ENCODE measurements around the gene H2BK1. TPM values are rescaled to one million over a fixed set of nuclear protein-coding genes. Genes with fewer than 3 reads are reported as not detected.

Gene H2BK1
- total and polyA plus RNA-seq, 2 of the 13 experiments (the other 11 are each of a cell fraction or from before 2014, with no cell fraction given): not detected

DNA sequence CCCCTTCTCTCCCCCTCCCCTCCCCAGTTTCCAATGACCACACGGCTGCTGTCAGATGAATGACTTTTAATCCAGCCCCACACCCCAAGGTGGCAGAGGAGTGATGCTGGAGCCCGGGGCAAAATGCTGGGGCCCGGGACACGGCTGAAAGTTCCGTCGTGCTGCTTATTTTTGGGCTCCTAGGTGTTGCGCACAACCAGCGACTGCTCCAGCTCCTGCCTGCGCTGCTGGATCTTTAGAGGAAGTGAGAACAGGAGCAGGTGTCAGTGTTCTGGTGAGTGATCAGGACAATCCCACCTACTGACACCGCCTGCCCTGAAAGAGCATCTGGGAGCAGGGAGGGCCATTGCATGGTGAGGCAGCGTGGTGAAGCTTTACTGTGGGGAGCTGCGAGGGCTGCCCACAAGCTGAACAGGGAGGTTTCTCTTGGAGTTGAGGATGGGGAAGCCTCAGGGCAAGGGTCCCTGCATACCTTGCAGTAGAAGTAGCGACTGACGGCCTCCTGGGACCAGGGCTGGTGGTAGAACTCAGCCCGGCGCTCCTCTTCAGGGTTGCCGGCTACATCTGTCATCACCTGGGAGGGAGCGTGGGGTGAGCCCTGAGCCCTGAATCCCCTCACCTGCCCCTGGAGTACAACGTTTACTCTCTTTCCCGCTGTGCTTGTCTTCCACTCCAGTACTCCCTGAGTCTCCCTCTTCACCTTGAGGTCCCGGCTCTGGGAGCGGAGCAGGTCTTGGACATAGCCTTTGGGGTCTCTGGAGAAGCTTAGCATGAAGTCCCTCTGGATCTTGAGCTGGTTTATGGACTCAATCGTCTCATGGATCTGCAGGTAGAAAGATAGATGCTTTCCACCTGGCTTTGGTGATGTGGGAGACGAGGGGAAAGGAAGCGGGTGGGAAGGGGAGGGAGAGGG is 28.9 kb upstream of the H2BK1 start:
- Histone ChIP-seq H3K4me2 (ENCODE audit: low read depth, low read length) (no peak overlapping the region), H4K20me1 (ENCODE audit: insufficient read depth, low read length) (peaks cover 3% of the 10 kb centered on the region; the same call in 1 of the 2 replicates), H3K4me1 (ENCODE audit: insufficient read depth, low read length) (peaks cover 35% of the 10 kb centered on the region), H3K27me3 (ENCODE audit: control insufficient read depth in 1 of 2, insufficient read depth in 2 of 2, low read length in 2 of 2) (no peaks in the 10 kb centered on the region), H2AFZ (ENCODE audit: low read length) (no peak overlapping the region), H3K36me3 (replicated peaks in 1 of 2; ENCODE audit: control insufficient read depth in 1 of 2, insufficient read depth in 2 of 2, low read length in 2 of 2) (peaks cover 6 to 31% of the 10 kb centered on the region in 2 experiments; a peak in 4 of 5 replicates), H3K4me3 (replicated peaks in 1 of 3; ENCODE audit: insufficient read depth in 1 of 3, low read depth in 2 of 3, low read length in 3 of 3) (no peak overlapping the region), H3K79me2 (ENCODE audit: insufficient read depth, low read length) (peaks cover 5% of the 10 kb centered on the region), H3K9me3 (ENCODE audit: low read length) (no peaks in the 10 kb centered on the region), H3K9ac (ENCODE audit: insufficient read depth, low read depth, low read length) (no peak overlapping the region), H3K27ac (ENCODE audit: extremely low read length, insufficient read depth, low read length) (no peak overlapping the region)
- in situ Hi-C loops (cut with HindIII; ENCODE audit: extremely low pct_ligation_motif_present, low pct_unique_long_range_greater_than_20kb) (no loop called here), intact Hi-C loops (cut with micrococcal nuclease; ENCODE audit: unreplicated experiment) (no loop called here)
- CTCF ChIA-PET (ENCODE audit: low intra/inter-chr PET ratio, low total read pairs): no interaction called here
- WGBS (ENCODE audit: low lambda C conversion rate): 93% methylated on average over 16 of the region's 25 CpGs
- no peak for FAIRE-seq
- DNase-seq (ENCODE audit: low spot score): no peak
- BruUV-seq (replicated peaks): no TSS peak
- POLR2A ChIA-PET: interaction anchor here (0.6 kb wide), 1 partner anchor 19 kb away, joined by 5 read pairs; no protein-coding TSS in a partner anchor
- no peak for ATAC-seq
- TF ChIP-seq, protein P1, sequence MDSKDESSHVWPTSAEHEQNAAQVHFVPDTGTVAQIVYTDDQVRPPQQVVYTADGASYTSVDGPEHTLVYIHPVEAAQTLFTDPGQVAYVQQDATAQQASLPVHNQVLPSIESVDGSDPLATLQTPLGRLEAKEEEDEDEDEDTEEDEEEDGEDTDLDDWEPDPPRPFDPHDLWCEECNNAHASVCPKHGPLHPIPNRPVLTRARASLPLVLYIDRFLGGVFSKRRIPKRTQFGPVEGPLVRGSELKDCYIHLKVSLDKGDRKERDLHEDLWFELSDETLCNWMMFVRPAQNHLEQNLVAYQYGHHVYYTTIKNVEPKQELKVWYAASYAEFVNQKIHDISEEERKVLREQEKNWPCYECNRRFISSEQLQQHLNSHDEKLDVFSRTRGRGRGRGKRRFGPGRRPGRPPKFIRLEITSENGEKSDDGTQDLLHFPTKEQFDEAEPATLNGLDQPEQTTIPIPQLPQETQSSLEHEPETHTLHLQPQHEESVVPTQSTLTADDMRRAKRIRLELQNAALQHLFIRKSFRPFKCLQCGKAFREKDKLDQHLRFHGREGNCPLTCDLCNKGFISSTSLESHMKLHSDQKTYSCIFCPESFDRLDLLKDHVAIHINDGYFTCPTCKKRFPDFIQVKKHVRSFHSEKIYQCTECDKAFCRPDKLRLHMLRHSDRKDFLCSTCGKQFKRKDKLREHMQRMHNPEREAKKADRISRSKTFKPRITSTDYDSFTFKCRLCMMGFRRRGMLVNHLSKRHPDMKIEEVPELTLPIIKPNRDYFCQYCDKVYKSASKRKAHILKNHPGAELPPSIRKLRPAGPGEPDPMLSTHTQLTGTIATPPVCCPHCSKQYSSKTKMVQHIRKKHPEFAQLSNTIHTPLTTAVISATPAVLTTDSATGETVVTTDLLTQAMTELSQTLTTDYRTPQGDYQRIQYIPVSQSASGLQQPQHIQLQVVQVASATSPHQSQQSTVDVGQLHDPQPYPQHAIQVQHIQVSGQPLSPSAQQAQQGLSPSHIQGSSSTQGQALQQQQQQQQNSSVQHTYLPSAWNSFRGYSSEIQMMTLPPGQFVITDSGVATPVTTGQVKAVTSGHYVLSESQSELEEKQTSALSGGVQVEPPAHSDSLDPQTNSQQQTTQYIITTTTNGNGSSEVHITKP (CRISPR knock-in tag; IDR thresholded peaks at IDR 0.05; ENCODE audit: low read depth): no peak
- TF ChIP-seq JDP2 (CRISPR knock-in tag; IDR thresholded peaks at IDR 0.05; ENCODE audit: borderline replicate concordance) (no peak), SALL2 (CRISPR knock-in tag; IDR thresholded peaks at IDR 0.05) (no peak), SNAI1 (CRISPR knock-in tag; IDR thresholded peaks at IDR 0.05; ENCODE audit: borderline replicate concordance) (no peak), ZSCAN29 (CRISPR knock-in tag; conservative IDR thresholded peaks at IDR 0.05) (no peak), ZFYVE20 (CRISPR knock-in tag; IDR thresholded peaks at IDR 0.05; ENCODE audit: borderline replicate concordance, low read depth) (no peak)
- TF ChIP-seq, protein P2, sequence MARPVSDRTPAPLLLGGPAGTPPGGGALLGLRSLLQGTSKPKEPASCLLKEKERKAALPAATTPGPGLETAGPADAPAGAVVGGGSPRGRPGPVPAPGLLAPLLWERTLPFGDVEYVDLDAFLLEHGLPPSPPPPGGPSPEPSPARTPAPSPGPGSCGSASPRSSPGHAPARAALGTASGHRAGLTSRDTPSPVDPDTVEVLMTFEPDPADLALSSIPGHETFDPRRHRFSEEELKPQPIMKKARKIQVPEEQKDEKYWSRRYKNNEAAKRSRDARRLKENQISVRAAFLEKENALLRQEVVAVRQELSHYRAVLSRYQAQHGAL (CRISPR knock-in tag; IDR thresholded peaks at IDR 0.05; ENCODE audit: not compliant biosample characterization): no peak
- TF ChIP-seq, protein P3, sequence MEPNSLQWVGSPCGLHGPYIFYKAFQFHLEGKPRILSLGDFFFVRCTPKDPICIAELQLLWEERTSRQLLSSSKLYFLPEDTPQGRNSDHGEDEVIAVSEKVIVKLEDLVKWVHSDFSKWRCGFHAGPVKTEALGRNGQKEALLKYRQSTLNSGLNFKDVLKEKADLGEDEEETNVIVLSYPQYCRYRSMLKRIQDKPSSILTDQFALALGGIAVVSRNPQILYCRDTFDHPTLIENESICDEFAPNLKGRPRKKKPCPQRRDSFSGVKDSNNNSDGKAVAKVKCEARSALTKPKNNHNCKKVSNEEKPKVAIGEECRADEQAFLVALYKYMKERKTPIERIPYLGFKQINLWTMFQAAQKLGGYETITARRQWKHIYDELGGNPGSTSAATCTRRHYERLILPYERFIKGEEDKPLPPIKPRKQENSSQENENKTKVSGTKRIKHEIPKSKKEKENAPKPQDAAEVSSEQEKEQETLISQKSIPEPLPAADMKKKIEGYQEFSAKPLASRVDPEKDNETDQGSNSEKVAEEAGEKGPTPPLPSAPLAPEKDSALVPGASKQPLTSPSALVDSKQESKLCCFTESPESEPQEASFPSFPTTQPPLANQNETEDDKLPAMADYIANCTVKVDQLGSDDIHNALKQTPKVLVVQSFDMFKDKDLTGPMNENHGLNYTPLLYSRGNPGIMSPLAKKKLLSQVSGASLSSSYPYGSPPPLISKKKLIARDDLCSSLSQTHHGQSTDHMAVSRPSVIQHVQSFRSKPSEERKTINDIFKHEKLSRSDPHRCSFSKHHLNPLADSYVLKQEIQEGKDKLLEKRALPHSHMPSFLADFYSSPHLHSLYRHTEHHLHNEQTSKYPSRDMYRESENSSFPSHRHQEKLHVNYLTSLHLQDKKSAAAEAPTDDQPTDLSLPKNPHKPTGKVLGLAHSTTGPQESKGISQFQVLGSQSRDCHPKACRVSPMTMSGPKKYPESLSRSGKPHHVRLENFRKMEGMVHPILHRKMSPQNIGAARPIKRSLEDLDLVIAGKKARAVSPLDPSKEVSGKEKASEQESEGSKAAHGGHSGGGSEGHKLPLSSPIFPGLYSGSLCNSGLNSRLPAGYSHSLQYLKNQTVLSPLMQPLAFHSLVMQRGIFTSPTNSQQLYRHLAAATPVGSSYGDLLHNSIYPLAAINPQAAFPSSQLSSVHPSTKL (CRISPR knock-in tag; IDR thresholded peaks at IDR 0.05): no peak
- TF ChIP-seq, protein P4, sequence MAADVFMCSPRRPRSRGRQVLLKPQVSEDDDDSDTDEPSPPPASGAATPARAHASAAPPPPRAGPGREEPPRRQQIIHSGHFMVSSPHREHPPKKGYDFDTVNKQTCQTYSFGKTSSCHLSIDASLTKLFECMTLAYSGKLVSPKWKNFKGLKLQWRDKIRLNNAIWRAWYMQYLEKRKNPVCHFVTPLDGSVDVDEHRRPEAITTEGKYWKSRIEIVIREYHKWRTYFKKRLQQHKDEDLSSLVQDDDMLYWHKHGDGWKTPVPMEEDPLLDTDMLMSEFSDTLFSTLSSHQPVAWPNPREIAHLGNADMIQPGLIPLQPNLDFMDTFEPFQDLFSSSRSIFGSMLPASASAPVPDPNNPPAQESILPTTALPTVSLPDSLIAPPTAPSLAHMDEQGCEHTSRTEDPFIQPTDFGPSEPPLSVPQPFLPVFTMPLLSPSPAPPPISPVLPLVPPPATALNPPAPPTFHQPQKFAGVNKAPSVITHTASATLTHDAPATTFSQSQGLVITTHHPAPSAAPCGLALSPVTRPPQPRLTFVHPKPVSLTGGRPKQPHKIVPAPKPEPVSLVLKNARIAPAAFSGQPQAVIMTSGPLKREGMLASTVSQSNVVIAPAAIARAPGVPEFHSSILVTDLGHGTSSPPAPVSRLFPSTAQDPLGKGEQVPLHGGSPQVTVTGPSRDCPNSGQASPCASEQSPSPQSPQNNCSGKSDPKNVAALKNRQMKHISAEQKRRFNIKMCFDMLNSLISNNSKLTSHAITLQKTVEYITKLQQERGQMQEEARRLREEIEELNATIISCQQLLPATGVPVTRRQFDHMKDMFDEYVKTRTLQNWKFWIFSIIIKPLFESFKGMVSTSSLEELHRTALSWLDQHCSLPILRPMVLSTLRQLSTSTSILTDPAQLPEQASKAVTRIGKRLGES (CRISPR knock-in tag; IDR thresholded peaks at IDR 0.05; ENCODE audit: borderline replicate concordance): no peak
